Lower leg skin (tissue), 4 donors: ENCODE results near the gene SUGP2. TPM values are rescaled to one million over a fixed set of nuclear protein-coding genes. Genes with fewer than 3 reads are reported as not detected.
A peak's percentile ranks its signal among the peaks of the same experiment; 100 is the strongest.

Experiments
- DNase-seq, 2 donors: peaks; one replicate each; pipeline ENCODE4 v3.0.0-alpha.2; 2019; ENCODE audit warnings: low spot score in 2 of 2
- H3K4me3 ChIP-seq: fragments of 200-600 bp; sonication (generic); 2 replicates; pipeline ENCODE4 v1.5.1; 2017; ENCODE audit warnings: mild to moderate bottlenecking, low read depth; ENCODE audit not compliant: poor library complexity, severe bottlenecking
- CTCF ChIP-seq, 3 donors: fragments of 450-650 bp; IDR thresholded peaks; one replicate each; pipeline ENCODE4 v1.5.1; 2016; ENCODE audit warnings: antibody characterized with exemption in 3 of 3, mild to moderate bottlenecking in 3 of 3, moderate library complexity in 2 of 3
- POLR2A ChIP-seq, 2 donors: fragments of 450-650 bp; IDR thresholded peaks; one replicate each; pipeline ENCODE4 v1.6.1; 2016 to 2017; ENCODE audit warnings: antibody characterized with exemption in 2 of 2, mild to moderate bottlenecking in 1 of 2, moderate library complexity in 1 of 2
- WGBS, 2 donors: methylation state at CpG; one replicate each; pipeline ENCODE4 v1.1.5; 2018; 5-methylcytosine and 5-hydroxymethylcytosine counted together
- intact Hi-C: fragments of 100-400 bp; cut with DNase I; formaldehyde crosslinking; loops from one replicate; pipeline ENCODE4 v1.15.0; 2023; ENCODE audit warnings: low total_unique reads
- total RNA-seq, 4 donors: library from RNA; depleted of rRNA; stranded (reverse); fragments of >200 nt; gene quantifications; one replicate each; pipeline ENCODE4 v1.1.0, GENCODE V29; 2016

The SUGP2 gene
- total RNA-seq: 10 to 100 TPM; 16.2 to 29.8 (median 20.8) TPM

GRCh38 chr19:19033426-19034203 is at the start of gene SUGP2, which contains the start of gene ARMC6:
SUGP2 (minus strand) TSS chr19:19033517; CDS start chr19:19031071, 2,446 bp downstream.
ARMC6 (plus strand) TSS chr19:19033603; CDS start chr19:19034210, 607 bp downstream.
- TF ChIP-seq CTCF (IDR thresholded peaks at IDR 0.05): no peak
- TF ChIP-seq POLR2A (IDR thresholded peaks at IDR 0.05): no peak
- intact Hi-C loops: no loop called here
- 0% methylated on average over 34 to 70 of the region's 94 CpGs for whole genome bisulfite sequencing, 2 donors
- DNase-seq: peak; percentile 68 to 96
- peak within 1 kb of the TSS; percentile 52 for H3K4me3 ChIP-seq

GRCh38 chr19:19081642-19082151 is 48.4 kb upstream of the SUGP2 start:
- no peak for DNase-seq
- 73 to 79% methylated on average over 16 of the region's 16 CpGs for WGBS, 2 donors
- no peak overlapping the region for H3K4me3 ChIP-seq
- TF ChIP-seq CTCF (IDR thresholded peaks at IDR 0.05) (no peak), POLR2A (IDR thresholded peaks at IDR 0.05) (no peak)
- intact Hi-C loops: no loop called here

GRCh38 chr19:19079571-19079970 is 46.3 kb upstream of the SUGP2 start:
- intact Hi-C loops: no loop called here
- TF ChIP-seq CTCF (IDR thresholded peaks at IDR 0.05): no peak
- TF ChIP-seq POLR2A (IDR thresholded peaks at IDR 0.05): no peak
- H3K4me3 ChIP-seq: no peak overlapping the region
- WGBS, 2 donors: 95 to 96% methylated on average over 1 of the region's 1 CpG
- DNase-seq: no peak

GRCh38 chr19:19078801-19079200 is 45.5 kb upstream of the SUGP2 start:
- no peak overlapping the region for H3K4me3 ChIP-seq
- no peak for TF ChIP-seq CTCF (IDR thresholded peaks at IDR 0.05)
- no peak for TF ChIP-seq POLR2A (IDR thresholded peaks at IDR 0.05)
- WGBS, 2 donors: 93 to 96% methylated on average over 6 of the region's 6 CpGs
- intact Hi-C loops: no loop called here
- no peak for DNase-seq

- no peak overlapping the region for H3K4me3 ChIP-seq
- DNase-seq: no peak
- intact Hi-C loops: no loop called here
- TF ChIP-seq POLR2A (IDR thresholded peaks at IDR 0.05) (no peak), CTCF (IDR thresholded peaks at IDR 0.05) (no peak)
- 92 to 96% methylated on average over 7 of the region's 7 CpGs for WGBS, 2 donors
Observed at GRCh38 chr19:19077103-19077502, 43.8 kb upstream of the SUGP2 start.
